Kidney (tissue), 14 donors: Measurements from ENCODE around the gene CSAD. TPM values are rescaled to one million over a fixed set of nuclear protein-coding genes. Genes with fewer than 3 reads are reported as not detected.
A peak's percentile ranks its signal among the peaks of the same experiment; 100 is the strongest.

ENCODE experiments used
- DNase-seq, 5 donors: peaks; one replicate each; pipeline ENCODE4 v3.0.0-alpha.2; 2013 to 2020
- FAIRE-seq: peaks from 2 replicates; lab custom pipeline; 2012; peaks lifted over from hg19 to GRCh38; lab: Jason Lieb, UNC
- H3K27ac ChIP-seq, 2 donors: one replicate each; pipeline ENCODE4 v1.7.0; 2013; ENCODE audit warnings: low read depth in 2 of 2, low read length in 2 of 2, inconsistent platforms in 1 of 2
- H3K27me3 ChIP-seq: one replicate; pipeline ENCODE4 v1.7.1; 2013; ENCODE audit warnings: low read length, inconsistent platforms; ENCODE audit not compliant: control insufficient read depth, insufficient read depth
- H3K36me3 ChIP-seq, 3 donors: one replicate each; pipeline versions ENCODE4 v1.7.0 to v1.7.1; 2013; ENCODE audit warnings: low read length in 3 of 3, control low read depth in 1 of 3, inconsistent platforms in 1 of 3; ENCODE audit not compliant: insufficient read depth in 3 of 3, control insufficient read depth in 2 of 3
- H3K4me1 ChIP-seq, 3 donors: one replicate each; pipeline versions ENCODE4 v1.7.0 to v1.7.1; 2013; ENCODE audit warnings: low read length in 3 of 3, inconsistent platforms in 1 of 3, low read depth in 1 of 3; ENCODE audit not compliant: control insufficient read depth in 2 of 3, insufficient read depth in 2 of 3
- H3K4me3 ChIP-seq, 3 donors: one replicate each; pipeline versions ENCODE4 v1.7.0 to v1.8.1; 2013; ENCODE audit warnings: low read length in 3 of 3, control low read depth in 1 of 3, inconsistent platforms in 1 of 3
- H3K9ac ChIP-seq, 3 donors: one replicate each; pipeline versions ENCODE4 v1.7.0 to v1.7.1; 2013; ENCODE audit warnings: low read length in 3 of 3, control low read depth in 1 of 3, inconsistent platforms in 1 of 3
- H3K9me3 ChIP-seq, 3 donors: one replicate each; pipeline versions ENCODE4 v1.7.0 to v1.7.1; 2013; ENCODE audit warnings: low read length in 3 of 3, control low read depth in 1 of 3, inconsistent platforms in 1 of 3; ENCODE audit not compliant: control insufficient read depth in 2 of 3, insufficient read depth in 1 of 3
- intact Hi-C: fragments of 100-400 bp; cut with DNase I; formaldehyde crosslinking; loops from one replicate; pipeline ENCODE4 v1.11.1; 2022
- polyA plus RNA-seq: library from polyadenylated mRNA; stranded (reverse); fragments of 350-450 nt; fragmentation: Illumina TruSeq; extraction: RNeasy Lipid Tissue Mini Kit (QIAGEN cat#74804); gene quantifications from one replicate; pipeline ENCODE4 v1.2.3, GENCODE V29; 2014; ENCODE audit warnings: low read depth, low replicate concordance; ENCODE audit not compliant: insufficient read depth
- total RNA-seq: library from RNA; stranded (reverse); fragmentation: NEBNext Ultra II Directional; extraction: Animal tissue kit (Norgen Biotek cat#: 25700); gene quantifications from one replicate; pipeline ENCODE4 v1.2.1, GENCODE V29; 2021
- TF ChIP-seq, protein P1 (sequence below): IDR thresholded peaks from 3 replicates; pipeline ENCODE4 v1.5.1; 2012; ENCODE audit warnings: mild to moderate bottlenecking, moderate library complexity, borderline replicate concordance; ENCODE audit not compliant: insufficient read depth; ENCODE audit errors: extremely low read depth
- donor health status: control.
- donor health status: control.
- donor health status: control.
- donor health status: control.
- donor health status: control.
- donor health status: DM: yes; HTN: yes; CAD: no.
- donor health status: Normal renal cell carcinoma (clear cell type).

The CSAD gene
- total and polyA plus RNA-seq, 2 donors from 2014 or later: 24.0 to 39.1 TPM

DNA sequence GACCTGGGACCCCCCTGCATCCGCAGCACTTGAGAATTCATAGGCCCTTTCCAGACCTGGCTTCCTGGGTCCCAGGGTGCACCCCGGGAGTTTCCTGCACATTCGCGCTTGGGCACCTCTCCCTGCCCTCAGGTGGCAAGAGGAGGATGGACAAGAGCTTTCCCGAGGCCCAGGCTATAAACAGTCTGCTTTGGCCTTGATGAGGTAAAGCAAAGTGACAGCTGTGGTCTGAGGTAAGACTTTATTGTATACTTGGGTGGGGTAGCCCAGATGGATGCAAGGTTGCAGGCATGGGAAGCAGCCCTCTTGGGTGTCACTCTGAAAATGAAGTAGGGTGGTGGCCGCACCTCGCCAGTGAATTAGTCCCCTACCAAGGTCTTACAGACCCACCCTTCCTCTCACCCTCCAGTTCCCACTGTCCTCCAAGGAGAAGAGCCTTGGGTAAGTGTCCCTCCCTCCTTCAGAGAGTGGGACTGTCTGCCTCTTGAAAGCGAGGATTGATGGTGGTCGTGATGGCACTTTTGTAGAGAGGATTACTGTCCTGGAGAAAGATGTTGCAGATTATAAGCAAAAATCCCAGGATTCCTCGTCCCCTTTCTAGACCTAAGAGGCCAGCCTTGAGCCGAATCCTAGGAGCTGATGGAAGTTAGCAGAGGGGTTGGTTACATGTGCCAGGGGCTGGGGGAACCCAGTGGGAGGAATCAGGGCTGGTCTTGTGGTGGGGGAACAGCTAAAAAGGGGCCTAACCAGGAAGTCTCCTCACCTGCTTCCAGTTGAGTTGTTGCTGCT, 10.6 kb upstream of the CSAD start:
- FAIRE-seq (no peak), DNase-seq (peak in 1 of 5 donors; percentile 34)
- intact Hi-C loops: loop anchor here (10.0 kb wide), 1 partner anchor 126 kb away; no protein-coding TSS in a partner anchor
- H3K27me3 ChIP-seq: no peaks in the 10 kb centered on the region
- peaks cover 0 to 8% (median under 1%) of the 10 kb centered on the region in 3 donors for H3K4me1 ChIP-seq
- no peak overlapping the region for H3K9ac ChIP-seq
- peaks cover 5 to 25% (median 20%) of the 10 kb centered on the region in 3 donors for H3K36me3 ChIP-seq
- H3K4me3 ChIP-seq: no peak overlapping the region
- H3K9me3 ChIP-seq: no peaks in the 10 kb centered on the region
- TF ChIP-seq, protein P1, sequence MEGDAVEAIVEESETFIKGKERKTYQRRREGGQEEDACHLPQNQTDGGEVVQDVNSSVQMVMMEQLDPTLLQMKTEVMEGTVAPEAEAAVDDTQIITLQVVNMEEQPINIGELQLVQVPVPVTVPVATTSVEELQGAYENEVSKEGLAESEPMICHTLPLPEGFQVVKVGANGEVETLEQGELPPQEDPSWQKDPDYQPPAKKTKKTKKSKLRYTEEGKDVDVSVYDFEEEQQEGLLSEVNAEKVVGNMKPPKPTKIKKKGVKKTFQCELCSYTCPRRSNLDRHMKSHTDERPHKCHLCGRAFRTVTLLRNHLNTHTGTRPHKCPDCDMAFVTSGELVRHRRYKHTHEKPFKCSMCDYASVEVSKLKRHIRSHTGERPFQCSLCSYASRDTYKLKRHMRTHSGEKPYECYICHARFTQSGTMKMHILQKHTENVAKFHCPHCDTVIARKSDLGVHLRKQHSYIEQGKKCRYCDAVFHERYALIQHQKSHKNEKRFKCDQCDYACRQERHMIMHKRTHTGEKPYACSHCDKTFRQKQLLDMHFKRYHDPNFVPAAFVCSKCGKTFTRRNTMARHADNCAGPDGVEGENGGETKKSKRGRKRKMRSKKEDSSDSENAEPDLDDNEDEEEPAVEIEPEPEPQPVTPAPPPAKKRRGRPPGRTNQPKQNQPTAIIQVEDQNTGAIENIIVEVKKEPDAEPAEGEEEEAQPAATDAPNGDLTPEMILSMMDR: no peak
- no peak overlapping the region for H3K27ac ChIP-seq

DNA sequence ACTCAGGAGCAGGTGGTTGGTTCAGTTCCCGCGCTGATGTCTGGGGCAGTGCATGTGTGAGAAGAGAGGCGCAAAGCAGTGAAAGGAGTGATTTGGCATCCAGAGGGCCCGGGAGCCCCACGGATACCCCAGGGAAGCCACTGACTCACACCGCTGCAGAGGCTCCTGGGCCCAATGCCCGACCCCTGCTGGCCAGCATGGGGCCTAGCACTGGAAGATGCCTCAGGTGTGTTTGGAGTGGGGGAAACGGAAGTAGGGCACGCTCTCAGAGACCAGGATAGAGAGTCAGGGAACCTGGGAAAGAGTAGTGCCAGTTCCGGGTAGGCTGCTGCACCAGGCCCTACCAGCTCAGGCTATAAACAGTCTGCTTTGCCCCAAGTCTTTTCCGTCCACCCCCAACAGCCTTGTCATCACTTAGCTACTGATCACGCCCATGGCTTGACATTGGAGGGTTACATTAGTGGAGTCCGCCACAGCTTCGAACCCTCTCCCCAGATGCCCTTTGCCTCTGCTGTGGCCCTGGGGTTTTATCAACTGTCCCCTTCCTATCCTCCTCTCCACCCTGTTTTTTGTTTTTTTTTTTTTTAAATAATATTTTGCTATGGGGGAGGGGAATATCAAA, 9.5 kb upstream of the CSAD start:
- FAIRE-seq: no peak

DNA sequence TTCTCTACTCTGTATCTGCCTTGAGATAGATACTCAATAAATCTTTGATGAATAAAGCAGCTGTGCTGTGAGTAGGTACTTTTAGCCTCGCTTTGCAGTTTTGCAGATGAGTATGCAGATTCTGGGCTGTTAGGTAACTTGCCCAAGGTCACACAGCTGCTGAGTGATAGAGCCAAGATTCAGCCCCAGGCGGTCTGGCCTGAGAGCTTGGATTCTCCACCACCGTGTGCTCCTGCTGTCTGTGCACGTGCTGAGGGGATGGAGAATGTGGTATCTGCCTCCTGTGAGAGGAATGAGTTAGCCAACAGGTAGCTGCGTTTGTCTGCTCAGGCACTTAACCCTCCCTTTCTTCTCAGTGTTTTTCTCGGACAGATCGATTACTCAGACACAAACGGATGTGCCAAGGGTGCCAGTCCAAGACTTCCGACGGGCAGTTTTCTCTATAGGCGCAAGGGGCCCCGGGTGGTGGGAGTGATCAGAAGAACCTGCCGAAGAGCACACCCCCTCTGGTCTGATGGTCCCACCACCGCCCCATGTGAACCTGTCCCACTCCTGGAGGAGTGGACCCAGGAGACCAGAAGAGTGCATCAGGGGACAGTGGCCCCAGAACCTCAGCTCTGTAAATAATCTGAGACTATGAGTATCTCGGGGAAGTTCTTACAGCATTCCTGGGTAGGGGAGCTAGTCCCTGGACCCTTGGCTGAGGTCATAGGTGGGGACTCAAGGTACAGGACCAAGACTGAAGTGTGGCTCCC, 6.6 kb upstream of the CSAD start:
- TF ChIP-seq, protein P1: no peak
- FAIRE-seq: no peak

More for the DNA sequence above, 9.5 kb upstream of the CSAD start:
- peak in 4 of 5 donors; percentile 60 to 69 (median 66) for DNase-seq
- Histone ChIP-seq H3K36me3 (peaks cover 11 to 36% (median 31%) of the 10 kb centered on the region in 3 donors), H3K4me3 (no peak overlapping the region), H3K9ac (no peak overlapping the region), H3K27ac (no peak overlapping the region), H3K9me3 (no peaks in the 10 kb centered on the region), H3K27me3 (no peaks in the 10 kb centered on the region), H3K4me1 (peaks cover 0 to 4% (median 0%) of the 10 kb centered on the region in 3 donors)
- intact Hi-C loops: loop anchor here (10.0 kb wide), 1 partner anchor 125 kb away; no protein-coding TSS in a partner anchor
- TF ChIP-seq, protein P1: peak; percentile 61

More for the DNA sequence above, 6.6 kb upstream of the CSAD start:
- Histone ChIP-seq H3K9ac (no peak overlapping the region), H3K9me3 (no peaks in the 10 kb centered on the region), H3K27ac (no peak overlapping the region), H3K4me3 (no peak overlapping the region), H3K4me1 (peaks cover 5 to 16% (median 11%) of the 10 kb centered on the region in 3 donors), H3K36me3 (peaks cover 21 to 58% (median 43%) of the 10 kb centered on the region in 3 donors), H3K27me3 (no peaks in the 10 kb centered on the region)
- intact Hi-C loops: no loop called here
- peak in 1 of 5 donors; percentile 7 for DNase-seq
